BLaER1 treated with 17β-estradiol and CSF1 and Interleukin-3, amounts not matched to agents 10 nM and 100 nM (cell line): Measurements from ENCODE around the gene JAZF1.

Experiments used
- H3K27ac ChIP-seq, 11 experiments: shearing (Covaris generic); formaldehyde crosslinking; 2 replicates each; pipeline ENCODE4 v1.8.1; 2022
- H3K27me3 ChIP-seq, 11 experiments: shearing (Covaris generic); formaldehyde crosslinking; 2 replicates each; pipeline ENCODE4 v1.8.1; 2022
- H3K36me3 ChIP-seq, 11 experiments: shearing (Covaris generic); formaldehyde crosslinking; 2 replicates each; pipeline ENCODE4 v1.8.1; 2022
- H3K4me1 ChIP-seq, 10 experiments: shearing (Covaris generic); formaldehyde crosslinking; 2 replicates each; pipeline ENCODE4 v1.8.1; 2022
- H3K4me2 ChIP-seq, 11 experiments: shearing (Covaris generic); formaldehyde crosslinking; 2 replicates each; pipeline ENCODE4 v1.8.1; 2022
- H3K4me3 ChIP-seq, 10 experiments: shearing (Covaris generic); formaldehyde crosslinking; 2 replicates each; pipeline ENCODE4 v1.8.1; 2022
- H3K9ac ChIP-seq, 11 experiments: shearing (Covaris generic); formaldehyde crosslinking; 2 replicates each; pipeline ENCODE4 v1.8.1; 2022
- H3K9me3 ChIP-seq, 11 experiments: shearing (Covaris generic); formaldehyde crosslinking; replicated peaks in 1 of 11; 2 replicates each; pipeline ENCODE4 v1.8.1; 2022
- H4K20me1 ChIP-seq, 11 experiments: shearing (Covaris generic); formaldehyde crosslinking; 2 replicates each; pipeline ENCODE4 v1.8.1; 2022
- Cebpa-rat ChIP-seq, 11 experiments: shearing (Covaris generic); IDR thresholded peaks; 2 replicates each; pipeline ENCODE4 v1.8.1; 2022

The JAZF1 gene

GRCh38 chr7:28062197-28062991 lies 118.2 kb downstream of the JAZF1 start:
- Histone ChIP-seq H3K27ac (peak overlapping the region in 3 of 11 experiments; percentile 12 to 49 (median 35); a peak in 3 of 22 replicates), H3K4me1 (peaks cover 7 to 33% (median 9%) of the 10 kb centered on the region in 10 experiments; a peak in 18 of 20 replicates), H3K9ac (no peak overlapping the region), H3K36me3 (peaks cover 0 to 33% (median 8%) of the 10 kb centered on the region in 11 experiments; a peak in 13 of 22 replicates), H4K20me1 (peaks cover 0 to 53% (median 14%) of the 10 kb centered on the region in 11 experiments; a peak in 14 of 22 replicates), H3K4me2 (peak overlapping the region; percentile 4 to 77 (median 47); a peak in 18 of 22 replicates), H3K9me3 (peaks cover 8 to 38% (median 25%) of the 10 kb centered on the region in 11 experiments; a peak in 20 of 22 replicates), H3K27me3 (no peaks in the 10 kb centered on the region), H3K4me3 (peak overlapping the region in 1 of 10 experiments; percentile 5; a peak in 1 of 20 replicates)
- no peak for TF ChIP-seq Cebpa-rat (IDR thresholded peaks at IDR 0.05)

GRCh38 chr7:28061824-28062196 lies 118.8 kb downstream of the JAZF1 start:
- Histone ChIP-seq H3K9me3 (peaks cover 8 to 38% (median 25%) of the 10 kb centered on the region in 11 experiments; a peak in 20 of 22 replicates), H3K4me1 (peaks cover 7 to 33% (median 9%) of the 10 kb centered on the region in 10 experiments; a peak in 18 of 20 replicates), H3K9ac (no peak overlapping the region), H3K27me3 (no peaks in the 10 kb centered on the region), H4K20me1 (peaks cover 0 to 47% (median 13%) of the 10 kb centered on the region in 11 experiments; a peak in 14 of 22 replicates), H3K27ac (no peak overlapping the region), H3K36me3 (peaks cover 0 to 30% (median 7%) of the 10 kb centered on the region in 11 experiments; a peak in 12 of 22 replicates), H3K4me2 (peak overlapping the region in 3 of 11 experiments; percentile 7 to 77 (median 75); a peak in 4 of 22 replicates), H3K4me3 (no peak overlapping the region)
- no peak for TF ChIP-seq Cebpa-rat (IDR thresholded peaks at IDR 0.05)

- no peak overlapping the region for H3K27ac ChIP-seq
- no peak overlapping the region for H3K4me2 ChIP-seq
- H3K9ac ChIP-seq, result no peak overlapping the region
- H3K9me3 ChIP-seq, result peaks cover 8 to 38% (median 25%) of the 10 kb centered on the region in 11 experiments; a peak in 20 of 22 replicates
- peaks cover 7 to 33% (median 9%) of the 10 kb centered on the region in 10 experiments; a peak in 18 of 20 replicates for H3K4me1 ChIP-seq
- H3K36me3 ChIP-seq, result peaks cover 0 to 36% (median 7%) of the 10 kb centered on the region in 11 experiments; a peak in 11 of 22 replicates
- TF ChIP-seq Cebpa-rat (IDR thresholded peaks at IDR 0.05), result no peak
- H3K4me3 ChIP-seq, result no peak overlapping the region
- H4K20me1 ChIP-seq, result peaks cover 0 to 43% (median 9%) of the 10 kb centered on the region in 11 experiments; a peak in 14 of 22 replicates
- no peaks in the 10 kb centered on the region for H3K27me3 ChIP-seq
These were observed 120.1 kb downstream of the JAZF1 start for GRCh38 chr7:28060371-28060950.

- Histone ChIP-seq H3K4me3 (no peak overlapping the region), H3K36me3 (peaks cover 0 to 24% (median 0%) of the 10 kb centered on the region in 11 experiments; a peak in 3 of 22 replicates), H3K9me3 (peaks cover 0 to 14% (median 10%) of the 10 kb centered on the region in 11 experiments; a peak in 12 of 22 replicates), H3K27ac (no peak overlapping the region), H3K9ac (no peak overlapping the region), H3K27me3 (no peaks in the 10 kb centered on the region), H3K4me1 (no peaks in the 10 kb centered on the region), H4K20me1 (peaks cover 0 to 48% (median 12%) of the 10 kb centered on the region in 11 experiments; a peak in 13 of 22 replicates), H3K4me2 (no peak overlapping the region)
- no peak for TF ChIP-seq Cebpa-rat (IDR thresholded peaks at IDR 0.05)
These were observed 125.4 kb downstream of the JAZF1 start for GRCh38 chr7:28055161-28055544.

GRCh38 chr7:28054531-28055160 lies 125.9 kb downstream of the JAZF1 start:
- Histone ChIP-seq H3K9ac (no peak overlapping the region), H3K27me3 (no peaks in the 10 kb centered on the region), H3K4me2 (no peak overlapping the region), H3K4me1 (no peaks in the 10 kb centered on the region), H4K20me1 (peaks cover 0 to 48% (median 12%) of the 10 kb centered on the region in 11 experiments; a peak in 13 of 22 replicates), H3K27ac (no peak overlapping the region), H3K36me3 (peaks cover 0 to 22% (median 0%) of the 10 kb centered on the region in 11 experiments; a peak in 3 of 22 replicates), H3K9me3 (peaks cover 0 to 10% (median 8%) of the 10 kb centered on the region in 11 experiments; a peak in 12 of 22 replicates), H3K4me3 (no peak overlapping the region)
- TF ChIP-seq Cebpa-rat (IDR thresholded peaks at IDR 0.05), result no peak

- peaks cover 0 to 40% (median 12%) of the 10 kb centered on the region in 11 experiments; a peak in 12 of 22 replicates for H4K20me1 ChIP-seq
- H3K27ac ChIP-seq, result no peak overlapping the region
- H3K36me3 ChIP-seq, result peaks cover 0 to 13% (median 0%) of the 10 kb centered on the region in 11 experiments; a peak in 1 of 22 replicates
- no peaks in the 10 kb centered on the region for H3K9me3 ChIP-seq
- H3K27me3 ChIP-seq, result no peaks in the 10 kb centered on the region
- no peak for TF ChIP-seq Cebpa-rat (IDR thresholded peaks at IDR 0.05)
- no peak overlapping the region for H3K4me3 ChIP-seq
- H3K4me2 ChIP-seq, result no peak overlapping the region
- no peaks in the 10 kb centered on the region for H3K4me1 ChIP-seq
- no peak overlapping the region for H3K9ac ChIP-seq
These were observed 127.7 kb downstream of the JAZF1 start for GRCh38 chr7:28052933-28053332.

GRCh38 chr7:28048694-28049093 lies 131.9 kb downstream of the JAZF1 start:
- TF ChIP-seq Cebpa-rat (IDR thresholded peaks at IDR 0.05), result no peak
- H3K4me3 ChIP-seq, result no peak overlapping the region
- no peaks in the 10 kb centered on the region for H3K27me3 ChIP-seq
- peaks cover 0 to 47% (median 5%) of the 10 kb centered on the region in 11 experiments; a peak in 8 of 22 replicates for H4K20me1 ChIP-seq
- no peaks in the 10 kb centered on the region for H3K4me1 ChIP-seq
- H3K27ac ChIP-seq, result no peak overlapping the region
- H3K36me3 ChIP-seq, result 0 out of 22 replicates have a peak, but pooled peaks cover 0 to 1% (median 0%) of the 10 kb centered on the region in 11 experiments
- no peak overlapping the region for H3K9ac ChIP-seq
- no peaks in the 10 kb centered on the region for H3K9me3 ChIP-seq
- no peak overlapping the region for H3K4me2 ChIP-seq

GRCh38 chr7:28046035-28046434 lies 134.6 kb downstream of the JAZF1 start:
- H4K20me1 ChIP-seq, result peaks cover 0 to 44% (median 4%) of the 10 kb centered on the region in 11 experiments; a peak in 10 of 22 replicates
- no peak overlapping the region for H3K9ac ChIP-seq
- H3K4me2 ChIP-seq, result no peak overlapping the region
- H3K27me3 ChIP-seq, result no peaks in the 10 kb centered on the region
- TF ChIP-seq Cebpa-rat (IDR thresholded peaks at IDR 0.05), result no peak
- no peaks in the 10 kb centered on the region for H3K9me3 ChIP-seq
- H3K36me3 ChIP-seq, result peaks cover 0 to 19% (median 0%) of the 10 kb centered on the region in 11 experiments; a peak in 4 of 22 replicates
- H3K4me1 ChIP-seq, result no peaks in the 10 kb centered on the region
- no peak overlapping the region for H3K4me3 ChIP-seq
- H3K27ac ChIP-seq, result no peak overlapping the region
